ENCODE data around the gene HTR3C. TPM values are rescaled to one million over a fixed set of nuclear protein-coding genes. Genes with fewer than 3 reads are reported as not detected.
"Not testable (repeated sequence)": the region's sequence is repeated elsewhere in the genome, so short reads cannot be mapped to it uniquely, and the experiment has no call there.

Gene HTR3C
- polyA plus RNA-seq, 1 of the 3 experiments (the other 2 are of a cell fraction), result not detected

DNA sequence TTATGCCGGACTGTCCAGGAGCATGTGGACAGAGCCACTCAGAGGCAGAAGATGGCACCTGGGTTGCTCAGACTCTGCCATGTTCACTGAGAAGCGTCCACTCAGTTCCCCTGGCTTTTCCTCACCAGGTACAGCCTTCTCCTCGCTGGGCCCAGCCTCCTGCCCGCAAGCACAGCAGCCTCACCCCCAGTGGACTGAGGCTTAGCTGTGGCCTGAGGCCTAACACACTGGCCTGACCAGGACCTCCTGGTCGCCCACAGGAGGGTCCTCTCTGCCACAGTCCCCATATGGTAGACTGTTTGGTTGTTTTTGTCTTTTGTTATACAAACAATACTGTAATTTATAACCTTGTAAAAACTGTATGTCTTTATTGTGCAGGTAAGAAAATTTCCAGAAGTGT, 15.5 kb downstream of the HTR3C start:
- Histone ChIP-seq H3K4me2 (no peak overlapping the region), H4K20me1 (ENCODE audit: insufficient read depth) (no peaks in the 10 kb centered on the region), H3K27me3 (ENCODE audit: insufficient read depth) (no peaks in the 10 kb centered on the region), H3F3A (replicated peaks; ENCODE audit: insufficient read depth) (no peaks in the 10 kb centered on the region), H3K36me3 (replicated peaks in 1 of 2; ENCODE audit: control insufficient read depth in 1 of 2, insufficient read depth in 2 of 2, low read length in 1 of 2) (no peaks in the 10 kb centered on the region), H3K27ac (ENCODE audit: low read depth in 2 of 2, low read length in 1 of 2) (no peak overlapping the region), H3K9ac (no peak overlapping the region), H3K4me3 (ENCODE audit: low read depth in 2 of 2, low read length in 1 of 2) (no peak overlapping the region), H3K9me2 (no peaks in the 10 kb centered on the region), H2AFZ (ENCODE audit: low read depth) (no peak overlapping the region), H3K79me2 (ENCODE audit: insufficient read depth) (no peaks in the 10 kb centered on the region), H3K9me3 (no peaks in the 10 kb centered on the region), H3K4me1 (ENCODE audit: control insufficient read depth in 1 of 2, insufficient read depth in 2 of 2, low read depth in 1 of 2, low read length in 1 of 2) (no peaks in the 10 kb centered on the region; a peak in 1 of 4 replicates)
- ChIA-PET POLR2A (no interaction called here), CTCF (no interaction called here)
- TF ChIP-seq MXI1 (IDR thresholded peaks at IDR 0.05; ENCODE audit: low read depth, low read length), result no peak
- no peak for TF ChIP-seq NRF1 (IDR thresholded peaks at IDR 0.05; ENCODE audit: low read depth, low read length)
- no peak for TF ChIP-seq TCF12 (IDR thresholded peaks at IDR 0.05)
- 67% methylated on average over 2 of the region's 5 CpGs for WGBS (ENCODE audit: low lambda C conversion rate)
- DNase-seq, result no peak

DNA sequence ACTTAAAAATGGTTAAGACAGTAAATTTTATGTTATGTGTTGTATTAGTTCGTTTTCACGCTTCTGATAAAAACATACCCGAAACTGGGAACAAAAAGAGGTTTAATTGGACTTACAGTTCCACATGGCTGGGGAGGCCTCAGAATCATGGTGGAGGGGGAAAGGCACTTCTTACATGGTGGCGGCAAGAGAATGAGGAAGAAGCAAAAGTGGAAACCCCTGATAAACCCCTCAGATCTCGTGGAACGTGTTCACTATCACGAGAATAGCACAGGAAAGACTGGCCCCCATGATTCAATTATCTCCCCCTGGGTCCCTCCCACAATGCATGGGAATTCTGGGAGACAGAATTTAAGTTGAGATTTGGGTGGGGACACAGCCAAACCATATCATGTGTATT, 18.3 kb downstream of the HTR3C start:
- H3F3A ChIP-seq (replicated peaks; ENCODE audit: insufficient read depth); H2AFZ ChIP-seq (ENCODE audit: low read depth); H3K36me3 ChIP-seq (replicated peaks in 1 of 2; ENCODE audit: control insufficient read depth in 1 of 2, insufficient read depth in 2 of 2, low read length in 1 of 2); H3K4me2 ChIP-seq; H3K4me3 ChIP-seq (ENCODE audit: low read depth in 2 of 2, low read length in 1 of 2); H3K9me3 ChIP-seq; POLR2A ChIA-PET; DNase-seq; H4K20me1 ChIP-seq (ENCODE audit: insufficient read depth); H3K79me2 ChIP-seq (ENCODE audit: insufficient read depth); H3K27me3 ChIP-seq (ENCODE audit: insufficient read depth); H3K9me2 ChIP-seq; H3K4me1 ChIP-seq (ENCODE audit: control insufficient read depth in 1 of 2, insufficient read depth in 2 of 2, low read depth in 1 of 2, low read length in 1 of 2); H3K9ac ChIP-seq; H3K27ac ChIP-seq (ENCODE audit: low read depth in 2 of 2, low read length in 1 of 2): not testable (repeated sequence)
- CTCF ChIA-PET, result interaction anchor here (1.2 kb wide), 1 partner anchor 41 kb away, joined by 3 read pairs; no protein-coding TSS in a partner anchor
- WGBS (ENCODE audit: low lambda C conversion rate), result 54% methylated on average over 7 of the region's 7 CpGs

DNA sequence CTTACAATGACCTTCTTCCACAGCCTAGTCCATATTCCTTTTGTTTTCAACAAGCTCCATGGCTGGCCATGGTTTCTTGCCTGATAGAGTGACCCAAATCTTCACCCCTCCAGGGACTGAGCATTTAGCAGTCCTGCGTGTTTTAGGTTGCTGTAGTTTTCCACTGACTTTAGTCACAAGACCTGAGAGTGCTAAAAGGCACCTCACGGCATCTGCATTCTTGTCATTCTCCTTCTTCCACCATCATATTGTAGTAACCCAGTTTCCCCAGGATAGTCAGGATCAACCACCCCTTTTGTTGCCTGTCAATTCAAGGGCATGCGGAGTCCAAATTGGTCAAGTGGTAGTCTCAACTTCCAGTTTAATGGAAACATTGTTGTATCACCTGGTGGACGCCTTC, 20.8 kb downstream of the HTR3C start:
- Histone ChIP-seq H3K4me1 (ENCODE audit: control insufficient read depth in 1 of 2, insufficient read depth in 2 of 2, low read depth in 1 of 2, low read length in 1 of 2) (no peaks in the 10 kb centered on the region), H4K20me1 (ENCODE audit: insufficient read depth) (no peaks in the 10 kb centered on the region), H3K4me3 (ENCODE audit: low read depth in 2 of 2, low read length in 1 of 2) (no peak overlapping the region), H3K9me2 (no peaks in the 10 kb centered on the region), H3K27me3 (ENCODE audit: insufficient read depth) (no peaks in the 10 kb centered on the region), H3K79me2 (ENCODE audit: insufficient read depth) (no peaks in the 10 kb centered on the region), H3K4me2 (no peak overlapping the region), H2AFZ (ENCODE audit: low read depth) (no peak overlapping the region), H3F3A (replicated peaks; ENCODE audit: insufficient read depth) (no peaks in the 10 kb centered on the region), H3K9ac (no peak overlapping the region), H3K27ac (ENCODE audit: low read depth in 2 of 2, low read length in 1 of 2) (no peak overlapping the region), H3K9me3 (no peaks in the 10 kb centered on the region), H3K36me3 (replicated peaks in 1 of 2; ENCODE audit: control insufficient read depth in 1 of 2, insufficient read depth in 2 of 2, low read length in 1 of 2) (no peaks in the 10 kb centered on the region)
- CTCF ChIA-PET, result interaction anchor here (1.0 kb wide), 1 partner anchor 176 kb away, joined by 3 read pairs; the partner anchor contains the start of gene EEF1AKMT4
- no peak for DNase-seq
- no peak for TF ChIP-seq NRF1 (IDR thresholded peaks at IDR 0.05; ENCODE audit: low read depth, low read length)
- TF ChIP-seq CHD2 (IDR thresholded peaks at IDR 0.05; ENCODE audit: low read length, partially characterized antibody), result no peak
- TF ChIP-seq EZH2phosphoT487 (IDR thresholded peaks at IDR 0.05; ENCODE audit: borderline replicate concordance, low read depth), result no peak
- TF ChIP-seq RAD21 (IDR thresholded peaks at IDR 0.05; ENCODE audit: low read length), result no peak
- no peak for TF ChIP-seq FOSL2 (IDR thresholded peaks at IDR 0.05; ENCODE audit: borderline replicate concordance, low read depth)
- TF ChIP-seq, protein P1, sequence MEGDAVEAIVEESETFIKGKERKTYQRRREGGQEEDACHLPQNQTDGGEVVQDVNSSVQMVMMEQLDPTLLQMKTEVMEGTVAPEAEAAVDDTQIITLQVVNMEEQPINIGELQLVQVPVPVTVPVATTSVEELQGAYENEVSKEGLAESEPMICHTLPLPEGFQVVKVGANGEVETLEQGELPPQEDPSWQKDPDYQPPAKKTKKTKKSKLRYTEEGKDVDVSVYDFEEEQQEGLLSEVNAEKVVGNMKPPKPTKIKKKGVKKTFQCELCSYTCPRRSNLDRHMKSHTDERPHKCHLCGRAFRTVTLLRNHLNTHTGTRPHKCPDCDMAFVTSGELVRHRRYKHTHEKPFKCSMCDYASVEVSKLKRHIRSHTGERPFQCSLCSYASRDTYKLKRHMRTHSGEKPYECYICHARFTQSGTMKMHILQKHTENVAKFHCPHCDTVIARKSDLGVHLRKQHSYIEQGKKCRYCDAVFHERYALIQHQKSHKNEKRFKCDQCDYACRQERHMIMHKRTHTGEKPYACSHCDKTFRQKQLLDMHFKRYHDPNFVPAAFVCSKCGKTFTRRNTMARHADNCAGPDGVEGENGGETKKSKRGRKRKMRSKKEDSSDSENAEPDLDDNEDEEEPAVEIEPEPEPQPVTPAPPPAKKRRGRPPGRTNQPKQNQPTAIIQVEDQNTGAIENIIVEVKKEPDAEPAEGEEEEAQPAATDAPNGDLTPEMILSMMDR (IDR thresholded peaks at IDR 0.05), result no peak
- no peak for TF ChIP-seq YY1 (IDR thresholded peaks at IDR 0.05; ENCODE audit: low read depth)
- no peak for TF ChIP-seq RFX5 (IDR thresholded peaks at IDR 0.05; ENCODE audit: low read length)
- TF ChIP-seq MEF2A (IDR thresholded peaks at IDR 0.05; ENCODE audit: borderline replicate concordance, low read depth), result no peak
- TF ChIP-seq NFIC (IDR thresholded peaks at IDR 0.05; ENCODE audit: borderline replicate concordance), result no peak
- no peak for TF ChIP-seq GABPA (IDR thresholded peaks at IDR 0.05; ENCODE audit: low read depth)
- TF ChIP-seq ELF1 (IDR thresholded peaks at IDR 0.05), result no peak
- no peak for TF ChIP-seq FOXM1 (IDR thresholded peaks at IDR 0.05; ENCODE audit: low read depth)
- TF ChIP-seq, protein P2, sequence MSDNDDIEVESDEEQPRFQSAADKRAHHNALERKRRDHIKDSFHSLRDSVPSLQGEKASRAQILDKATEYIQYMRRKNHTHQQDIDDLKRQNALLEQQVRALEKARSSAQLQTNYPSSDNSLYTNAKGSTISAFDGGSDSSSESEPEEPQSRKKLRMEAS (IDR thresholded peaks at IDR 0.05; ENCODE audit: low read depth), result no peak
- TF ChIP-seq TEAD4 (IDR thresholded peaks at IDR 0.05; ENCODE audit: borderline replicate concordance, insufficient read depth), result no peak
- no peak for TF ChIP-seq TAF1 (IDR thresholded peaks at IDR 0.05; ENCODE audit: borderline replicate concordance, low read depth, low read length)
- TF ChIP-seq SIN3A (IDR thresholded peaks at IDR 0.05; ENCODE audit: borderline replicate concordance, low read depth, low read length), result no peak
- no peak for TF ChIP-seq ZBTB33 (IDR thresholded peaks at IDR 0.05; ENCODE audit: borderline replicate concordance, low read depth)
- POLR2A ChIA-PET, result no interaction called here
- WGBS (ENCODE audit: low lambda C conversion rate), result 71% methylated on average over 4 of the region's 4 CpGs
